CD4-positive, alpha-beta T cell treated with Interleukin-6 at 100 ng/mL for 8 hours (primary cell): ENCODE data around the gene PCDHA12.
"Not testable (repeated sequence)": the region's sequence is repeated elsewhere in the genome, so short reads cannot be mapped to it uniquely, and the experiment has no call there.

ENCODE experiments used
- DNase-seq: peaks from one replicate; pipeline ENCODE4 v3.0.0-alpha.2; 2020; ENCODE audit warnings: mixed read lengths, low spot score

PCDHA12 gene, protein sequence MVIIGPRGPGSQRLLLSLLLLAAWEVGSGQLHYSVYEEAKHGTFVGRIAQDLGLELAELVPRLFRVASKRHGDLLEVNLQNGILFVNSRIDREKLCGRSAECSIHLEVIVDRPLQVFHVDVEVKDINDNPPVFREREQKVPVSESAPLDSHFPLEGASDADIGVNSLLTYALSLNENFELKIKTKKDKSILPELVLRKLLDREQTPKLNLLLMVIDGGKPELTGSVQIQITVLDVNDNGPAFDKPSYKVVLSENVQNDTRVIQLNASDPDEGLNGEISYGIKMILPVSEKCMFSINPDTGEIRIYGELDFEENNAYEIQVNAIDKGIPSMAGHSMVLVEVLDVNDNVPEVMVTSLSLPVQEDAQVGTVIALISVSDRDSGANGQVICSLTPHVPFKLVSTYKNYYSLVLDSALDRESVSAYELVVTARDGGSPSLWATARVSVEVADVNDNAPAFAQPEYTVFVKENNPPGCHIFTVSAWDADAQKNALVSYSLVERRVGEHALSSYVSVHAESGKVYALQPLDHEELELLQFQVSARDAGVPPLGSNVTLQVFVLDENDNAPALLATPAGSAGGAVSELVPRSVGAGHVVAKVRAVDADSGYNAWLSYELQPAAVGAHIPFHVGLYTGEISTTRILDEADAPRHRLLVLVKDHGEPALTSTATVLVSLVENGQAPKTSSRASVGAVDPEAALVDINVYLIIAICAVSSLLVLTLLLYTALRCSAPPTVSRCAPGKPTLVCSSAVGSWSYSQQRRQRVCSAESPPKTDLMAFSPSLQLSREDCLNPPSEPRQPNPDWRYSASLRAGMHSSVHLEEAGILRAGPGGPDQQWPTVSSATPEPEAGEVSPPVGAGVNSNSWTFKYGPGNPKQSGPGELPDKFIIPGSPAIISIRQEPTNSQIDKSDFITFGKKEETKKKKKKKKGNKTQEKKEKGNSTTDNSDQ

DNA sequence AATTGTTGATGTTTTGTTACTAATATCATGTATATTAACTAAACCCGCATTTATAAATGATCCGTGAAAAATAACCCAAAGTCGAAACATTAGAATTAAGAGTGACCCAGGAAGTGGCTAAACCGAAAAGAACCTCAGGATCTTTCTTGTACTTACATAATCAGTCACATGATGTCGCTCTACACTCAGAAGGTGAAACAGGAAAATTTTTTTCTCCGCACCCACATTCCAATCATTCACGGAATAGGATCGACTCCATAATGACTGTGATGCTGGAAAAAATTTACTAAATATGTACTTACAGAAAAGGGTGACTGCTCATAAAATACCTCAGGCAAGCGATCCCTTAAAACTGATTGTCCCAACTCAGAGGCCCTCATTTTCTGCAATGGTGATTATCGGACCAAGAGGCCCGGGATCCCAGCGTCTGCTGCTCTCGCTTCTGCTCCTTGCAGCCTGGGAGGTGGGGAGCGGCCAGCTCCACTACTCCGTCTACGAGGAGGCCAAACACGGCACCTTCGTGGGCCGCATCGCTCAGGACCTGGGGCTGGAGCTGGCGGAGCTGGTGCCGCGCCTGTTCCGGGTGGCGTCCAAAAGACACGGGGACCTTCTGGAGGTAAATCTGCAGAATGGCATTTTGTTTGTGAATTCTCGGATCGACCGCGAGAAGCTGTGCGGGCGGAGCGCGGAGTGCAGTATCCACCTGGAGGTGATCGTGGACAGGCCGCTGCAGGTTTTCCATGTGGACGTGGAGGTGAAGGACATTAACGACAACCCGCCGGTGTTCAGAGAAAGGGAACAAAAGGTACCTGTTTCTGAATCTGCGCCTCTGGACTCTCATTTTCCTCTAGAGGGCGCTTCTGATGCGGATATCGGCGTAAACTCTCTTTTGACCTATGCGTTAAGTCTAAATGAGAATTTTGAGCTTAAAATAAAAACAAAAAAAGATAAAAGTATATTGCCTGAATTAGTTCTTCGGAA lies at the start of gene PCDHA12:
Gene PCDHA12 (plus strand): TSS at position 224 of the 981 bp plus-strand sequence. CDS start 165 bp downstream, at position 389.
- DNase-seq: no peak

GRCh38 chr5:140827704-140828361 lies 47.3 kb upstream of the PCDHA12 start, which contains the start of gene PCDHA6:
TSS of gene PCDHA6 (plus strand) at chr5:140827960. CDS start at chr5:140828092, 132 bp downstream.
- no peak for DNase-seq

DNA sequence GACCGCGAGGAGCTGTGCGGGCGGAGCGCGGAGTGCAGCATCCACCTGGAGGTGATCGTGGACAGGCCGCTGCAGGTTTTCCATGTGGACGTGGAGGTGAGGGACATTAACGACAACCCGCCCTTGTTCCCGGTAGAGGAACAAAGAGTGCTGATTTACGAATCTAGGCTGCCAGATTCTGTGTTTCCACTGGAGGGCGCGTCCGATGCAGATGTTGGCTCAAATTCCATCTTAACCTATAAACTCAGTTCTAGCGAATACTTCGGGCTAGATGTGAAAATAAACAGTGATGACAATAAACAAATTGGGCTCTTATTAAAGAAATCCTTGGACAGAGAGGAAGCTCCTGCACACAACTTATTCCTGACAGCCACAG lies 46.8 kb upstream of the PCDHA12 start:
- no peak for DNase-seq

- not testable (repeated sequence) for DNase-seq
These were observed 45.3 kb upstream of the PCDHA12 start for GRCh38 chr5:140829511-140830501.

GRCh38 chr5:140833993-140834392 lies 41.1 kb upstream of the PCDHA12 start, which contains the start of gene PCDHA7:
TSS of gene PCDHA7 (plus strand) at chr5:140834269. CDS start at chr5:140834384, 115 bp downstream.
- no peak for DNase-seq

GRCh38 chr5:140834439-140835008 lies 40.6 kb upstream of the PCDHA12 start:
- not testable (repeated sequence) for DNase-seq

- DNase-seq: no peak
These were observed 39.2 kb upstream of the PCDHA12 start for GRCh38 chr5:140835622-140836510.

DNA sequence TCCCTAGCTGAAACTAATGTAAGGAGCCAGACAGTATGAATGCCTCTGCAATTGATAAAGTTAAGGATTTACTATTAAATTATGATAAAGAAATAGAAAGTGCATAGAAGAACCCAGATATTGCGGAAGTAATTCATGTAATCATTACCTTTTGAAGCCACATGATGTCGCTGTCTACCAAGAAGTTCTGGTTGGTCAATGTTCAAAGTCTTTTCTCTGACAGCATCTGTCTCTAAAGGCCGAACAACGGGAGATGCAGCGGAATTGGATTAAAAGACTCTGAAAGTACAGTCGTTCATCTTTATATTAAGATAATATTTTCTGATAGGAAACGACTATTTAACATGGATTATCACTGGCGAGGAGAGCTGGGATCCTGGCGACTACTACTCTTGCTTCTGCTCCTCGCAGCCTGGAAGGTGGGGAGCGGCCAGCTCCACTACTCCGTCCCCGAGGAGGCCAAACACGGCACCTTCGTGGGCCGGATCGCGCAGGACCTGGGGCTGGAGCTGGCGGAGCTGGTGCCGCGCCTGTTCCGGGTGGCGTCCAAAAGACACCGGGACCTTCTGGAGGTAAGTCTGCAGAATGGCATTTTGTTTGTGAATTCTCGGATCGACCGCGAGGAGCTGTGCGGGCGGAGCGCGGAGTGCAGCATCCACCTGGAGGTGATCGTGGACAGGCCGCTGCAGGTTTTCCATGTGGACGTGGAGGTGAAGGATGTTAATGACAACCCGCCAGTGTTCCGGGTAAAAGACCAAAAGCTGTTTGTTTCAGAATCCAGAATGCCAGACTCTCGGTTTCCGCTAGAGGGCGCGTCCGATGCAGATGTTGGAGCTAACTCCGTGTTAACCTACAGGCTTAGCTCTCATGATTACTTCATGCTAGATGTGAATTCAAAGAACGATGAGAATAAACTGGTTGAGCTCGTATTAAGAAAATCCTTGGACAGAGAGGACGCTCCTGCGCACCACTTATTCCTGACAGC lies 33.8 kb upstream of the PCDHA12 start, which contains the start of gene PCDHA8:
Gene PCDHA8 (plus strand): TSS at position 210 of the 985 bp plus-strand sequence. CDS start 135 bp downstream, at position 345.
- DNase-seq: no peak

- no peak for DNase-seq
These were observed 32.0 kb upstream of the PCDHA12 start for GRCh38 chr5:140842798-140843733.

DNA sequence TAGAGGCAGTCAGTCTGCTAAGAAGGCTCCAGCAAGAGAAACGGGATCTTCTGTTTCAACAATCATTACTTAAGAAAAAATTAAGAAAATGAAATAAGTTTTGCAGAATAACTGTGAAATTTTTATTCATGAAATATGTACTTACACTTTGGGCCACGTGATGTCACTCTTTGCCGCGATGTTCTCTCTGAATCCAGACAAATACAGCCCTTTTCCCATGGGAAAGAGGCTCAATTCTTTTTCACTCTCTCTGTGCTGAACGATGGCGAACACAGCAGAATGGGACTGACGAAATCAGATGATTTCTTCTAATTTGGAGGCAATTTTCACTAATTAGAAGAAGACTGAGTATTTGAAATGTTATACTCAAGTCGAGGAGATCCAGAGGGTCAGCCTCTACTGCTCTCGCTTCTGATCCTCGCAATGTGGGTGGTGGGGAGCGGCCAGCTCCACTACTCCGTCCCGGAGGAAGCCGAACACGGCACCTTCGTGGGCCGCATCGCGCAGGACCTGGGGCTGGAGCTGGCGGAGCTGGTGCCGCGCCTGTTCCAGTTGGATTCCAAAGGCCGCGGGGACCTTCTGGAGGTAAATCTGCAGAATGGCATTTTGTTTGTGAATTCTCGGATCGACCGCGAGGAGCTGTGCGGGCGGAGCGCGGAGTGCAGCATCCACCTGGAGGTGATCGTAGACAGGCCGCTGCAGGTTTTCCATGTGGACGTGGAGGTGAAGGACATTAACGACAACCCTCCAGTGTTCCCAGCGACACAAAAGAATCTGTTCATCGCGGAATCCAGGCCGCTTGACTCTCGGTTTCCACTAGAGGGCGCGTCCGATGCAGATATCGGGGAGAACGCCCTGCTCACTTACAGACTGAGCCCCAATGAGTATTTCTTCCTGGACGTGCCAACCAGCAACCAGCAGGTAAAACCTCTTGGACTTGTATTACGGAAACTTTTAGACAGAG lies 26.7 kb upstream of the PCDHA12 start, which contains the start of gene PCDHA9:
Gene PCDHA9 (plus strand): TSS at position 244 of the 964 bp plus-strand sequence. CDS start 114 bp downstream, at position 358.
- not testable (repeated sequence) for DNase-seq

- not testable (repeated sequence) for DNase-seq
These were observed 25.1 kb upstream of the PCDHA12 start for GRCh38 chr5:140849831-140850634.

DNA sequence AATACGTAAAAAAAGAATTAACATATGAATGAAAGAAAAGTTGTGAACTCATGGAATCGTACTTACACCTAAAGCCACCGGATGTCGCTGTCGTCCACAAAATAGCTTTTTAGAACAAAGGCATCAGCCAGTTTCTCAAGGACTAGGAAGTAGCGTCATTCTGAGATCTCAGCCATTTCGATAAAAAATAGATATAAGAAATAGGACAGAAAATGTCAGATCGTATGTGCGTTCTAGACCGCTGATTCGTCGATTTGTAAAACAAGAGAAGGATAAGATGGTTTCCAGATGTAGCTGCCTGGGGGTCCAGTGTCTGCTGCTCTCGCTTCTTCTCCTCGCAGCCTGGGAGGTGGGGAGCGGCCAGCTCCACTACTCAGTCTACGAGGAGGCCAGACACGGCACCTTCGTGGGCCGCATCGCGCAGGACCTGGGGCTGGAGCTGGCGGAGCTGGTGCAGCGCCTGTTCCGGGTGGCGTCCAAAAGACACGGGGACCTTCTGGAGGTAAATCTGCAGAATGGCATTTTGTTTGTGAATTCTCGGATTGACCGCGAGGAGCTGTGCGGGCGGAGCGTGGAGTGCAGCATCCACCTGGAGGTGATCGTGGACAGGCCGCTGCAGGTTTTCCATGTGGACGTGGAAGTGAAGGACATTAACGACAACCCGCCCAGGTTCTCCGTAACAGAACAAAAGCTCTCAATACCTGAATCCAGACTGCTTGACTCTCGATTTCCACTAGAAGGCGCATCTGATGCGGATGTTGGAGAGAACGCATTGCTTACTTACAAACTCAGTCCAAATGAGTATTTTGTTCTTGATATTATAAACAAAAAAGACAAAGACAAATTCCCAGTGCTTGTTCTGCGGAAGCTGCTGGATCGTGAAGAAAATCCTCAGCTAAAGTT lies 19.1 kb upstream of the PCDHA12 start, which contains the start of gene PCDHA10:
Gene PCDHA10 (plus strand): TSS at position 126 of the 903 bp plus-strand sequence. CDS start 152 bp downstream, at position 278.
- DNase-seq: no peak
